ENCODE measurements around the gene NDUFA13.

GRCh38 chr19:19547674-19548336 lies 31.8 kb downstream of the NDUFA13 start:
- TF ChIP-seq CTCF (IDR thresholded peaks at IDR 0.05) (no peak), POLR2AphosphoS5 (IDR thresholded peaks at IDR 0.05; ENCODE audit: insufficient read depth in 1 of 2, low read depth in 1 of 2) (no peak), POLR2A (IDR thresholded peaks at IDR 0.05) (no peak)
